Endodermal cell (in vitro differentiated cells): Measurements from ENCODE around the gene HOXD10. TPM values are rescaled to one million over a fixed set of nuclear protein-coding genes. Genes with fewer than 3 reads are reported as not detected.

Experiments
- DNase-seq: peaks from one replicate; pipeline ENCODE4 v3.0.0-alpha.2; 2017
- H3K27ac ChIP-seq: 2 replicates; pipeline ENCODE4 v1.5.1; 2013; ENCODE audit warnings: mild to moderate bottlenecking, low read depth, low read length, moderate library complexity
- H3K27me3 ChIP-seq: 2 replicates; pipeline ENCODE4 v1.6.1; 2013; ENCODE audit warnings: mild to moderate bottlenecking, low read length, moderate library complexity; ENCODE audit not compliant: insufficient read depth, control insufficient read depth, poor library complexity, severe bottlenecking
- H3K36me3 ChIP-seq: 2 replicates; pipeline ENCODE4 v1.7.0; 2013; ENCODE audit warnings: mild to moderate bottlenecking, low read length, moderate library complexity; ENCODE audit not compliant: control insufficient read depth, insufficient read depth
- H3K4me1 ChIP-seq: one replicate; pipeline ENCODE4 v1.7.0; 2013; ENCODE audit warnings: low read length; ENCODE audit not compliant: control insufficient read depth, insufficient read depth
- H3K4me3 ChIP-seq: 2 replicates; pipeline ENCODE4 v1.5.1; 2013; ENCODE audit warnings: mild to moderate bottlenecking, low read length, moderate library complexity
- H3K9ac ChIP-seq: 2 replicates; pipeline ENCODE4 v1.6.1; 2013; ENCODE audit warnings: mild to moderate bottlenecking, low read length, moderate library complexity; ENCODE audit not compliant: poor library complexity, severe bottlenecking; ENCODE audit errors: extremely low read depth
- H3K9me3 ChIP-seq: 2 replicates; pipeline ENCODE4 v1.6.1; 2013; ENCODE audit warnings: mild to moderate bottlenecking, low read length, moderate library complexity; ENCODE audit not compliant: control insufficient read depth
- H3K27ac Mint-ChIP-seq: 2 replicates; pipeline ENCODE4 v1.8.0; 2020; ENCODE audit warnings: mixed read lengths
- H3K27me3 Mint-ChIP-seq: 2 replicates; pipeline ENCODE4 v1.8.0; 2021; ENCODE audit warnings: mild to moderate bottlenecking, mixed read lengths; ENCODE audit not compliant: insufficient read depth
- H3K36me3 Mint-ChIP-seq: 2 replicates; pipeline ENCODE4 v1.8.0; 2020; ENCODE audit warnings: low read depth, mixed read lengths
- H3K4me1 Mint-ChIP-seq: 2 replicates; pipeline ENCODE4 v1.8.0; 2020; ENCODE audit warnings: mixed read lengths
- H3K4me3 Mint-ChIP-seq: 2 replicates; pipeline ENCODE4 v1.8.0; 2020; ENCODE audit warnings: mild to moderate bottlenecking, moderate library complexity, mixed read lengths
- H3K9me3 Mint-ChIP-seq: 2 replicates; pipeline ENCODE4 v1.8.0; 2020; ENCODE audit warnings: mild to moderate bottlenecking, mixed read lengths
- CTCF ChIP-seq: fragments of 200-600 bp; sonication (generic); conservative IDR thresholded peaks from 2 replicates; pipeline ENCODE4 v1.5.0; 2021; ENCODE audit warnings: antibody characterized with exemption, mild to moderate bottlenecking
- WGBS, 2 experiments: methylation state at CpG; one replicate each; pipeline versions ENCODE4 v1.1.5 to v1.1.7; 2013; ENCODE audit warnings: missing lambda C conversion rate in 2 of 2, mixed read lengths in 1 of 2; ENCODE audit not compliant: insufficient coverage in 1 of 2, insufficient read length in 1 of 2; 5-methylcytosine and 5-hydroxymethylcytosine counted together
- total RNA-seq, 2 donors: library from RNA; stranded (reverse); fragmentation: NEBNext Ultra II Directional in 1 of 2; extraction: Animal tissue kit (Norgen Biotek cat#: 25700) in 1 of 2; gene quantifications; 2 replicates in 1 of 2; 3 replicates in 1 of 2; pipeline ENCODE4 v1.2.1, GENCODE V29; 2021

The HOXD10 gene
- total RNA-seq, 2 donors from 2014 or later: not detected

- 90 to 92% methylated on average over 34 to 58 of the region's 58 CpGs for WGBS, 2 experiments
- H3K9me3 ChIP-seq: peaks cover 4% of the 10 kb centered on the region
- H3K4me3 ChIP-seq: no peak overlapping the region
- TF ChIP-seq CTCF: no peak
- Mint-ChIP-seq H3K4me1 (peaks cover 7% of the 10 kb centered on the region), H3K27me3 (peaks cover 100% of the 10 kb centered on the region), H3K27ac (no peak overlapping the region), H3K4me3 (no peak overlapping the region), H3K9me3 (peaks cover 4% of the 10 kb centered on the region), H3K36me3 (no peaks in the 10 kb centered on the region)
- H3K4me1 ChIP-seq: no peaks in the 10 kb centered on the region
- H3K27me3 ChIP-seq: peaks cover 92% of the 10 kb centered on the region
- DNase-seq: no peak
- H3K27ac ChIP-seq: no peak overlapping the region
- H3K36me3 ChIP-seq: no peaks in the 10 kb centered on the region
- H3K9ac ChIP-seq: no peak overlapping the region
These were observed 45.0 kb upstream of the HOXD10 start for GRCh38 chr2:176071330-176072291.

- Mint-ChIP-seq H3K36me3 (no peaks in the 10 kb centered on the region), H3K9me3 (peaks cover 4% of the 10 kb centered on the region), H3K4me1 (peaks cover 7% of the 10 kb centered on the region), H3K4me3 (no peak overlapping the region), H3K27ac (no peak overlapping the region), H3K27me3 (peaks cover 100% of the 10 kb centered on the region)
- Histone ChIP-seq H3K27me3 (peaks cover 92% of the 10 kb centered on the region), H3K9ac (no peak overlapping the region), H3K27ac (no peak overlapping the region), H3K9me3 (peaks cover 4% of the 10 kb centered on the region), H3K36me3 (no peaks in the 10 kb centered on the region), H3K4me3 (no peak overlapping the region), H3K4me1 (no peaks in the 10 kb centered on the region)
- WGBS, 2 experiments: 90 to 92% methylated on average over 3 to 5 of the region's 5 CpGs
- no peak for DNase-seq
- no peak for TF ChIP-seq CTCF
These were observed 44.3 kb upstream of the HOXD10 start for GRCh38 chr2:176072292-176072669.

GRCh38 chr2:176072951-176073904 lies 43.4 kb upstream of the HOXD10 start:
- 82 to 85% methylated on average over 16 to 29 of the region's 29 CpGs for WGBS, 2 experiments
- DNase-seq: peak; percentile 65
- no peak overlapping the region for H3K9ac ChIP-seq
- Mint-ChIP-seq H3K9me3 (peaks cover 4% of the 10 kb centered on the region), H3K27ac (no peak overlapping the region), H3K4me1 (peaks cover 7% of the 10 kb centered on the region), H3K4me3 (no peak overlapping the region), H3K27me3 (peaks cover 98% of the 10 kb centered on the region), H3K36me3 (no peaks in the 10 kb centered on the region)
- peak; percentile 43 for TF ChIP-seq CTCF
- H3K27me3 ChIP-seq: peaks cover 99% of the 10 kb centered on the region
- no peak overlapping the region for H3K4me3 ChIP-seq
- H3K27ac ChIP-seq: no peak overlapping the region
- no peaks in the 10 kb centered on the region for H3K4me1 ChIP-seq
- peaks cover under 1% of the 10 kb centered on the region for H3K9me3 ChIP-seq
- no peaks in the 10 kb centered on the region for H3K36me3 ChIP-seq
